Measurements from ENCODE around the gene MPV17.

- no peak for TF ChIP-seq HDAC2 (IDR thresholded peaks at IDR 0.05)
- no peak for TF ChIP-seq HDAC8 (tag; IDR thresholded peaks at IDR 0.05)
- no peak for TF ChIP-seq POLR2A (conservative IDR thresholded peaks at IDR 0.05)
- TF ChIP-seq CTCF (IDR thresholded peaks at IDR 0.05 in 2 of 3, conservative IDR thresholded peaks at IDR 0.05 in 1 of 3; ENCODE audit: insufficient read depth in 2 of 3, low read depth in 1 of 3, low read length in 3 of 3) = no peak
- TF ChIP-seq TEAD4 (IDR thresholded peaks at IDR 0.05; ENCODE audit: low read length) = no peak
- no peak for TF ChIP-seq TEAD4 (CRISPR knock-in tag; IDR thresholded peaks at IDR 0.05; ENCODE audit: borderline replicate concordance)
- no peak for TF ChIP-seq NRF1 (conservative IDR thresholded peaks at IDR 0.05 in 1 of 2, IDR thresholded peaks at IDR 0.05 in 1 of 2)
These were observed 41.5 kb downstream of the MPV17 start for GRCh38 chr2:27281442-27281841.

Data from K562 (cell line).